ENCODE data around the gene KCTD15. TPM values are rescaled to one million over a fixed set of nuclear protein-coding genes. Genes with fewer than 3 reads are reported as not detected.

The KCTD15 gene
- total and polyA plus RNA-seq, 4 donors, result 0.89 to 13.8 (median 8.1) TPM

- no peaks in the 10 kb centered on the region for H3K4me1 ChIP-seq (ENCODE audit: control insufficient read depth in 4 of 4, insufficient read depth in 4 of 4, low read length in 3 of 4)
- 47% methylated on average over 4 of the region's 4 CpGs for WGBS
- no peak for TF ChIP-seq TAF1 (conservative IDR thresholded peaks at IDR 0.05)
- no peaks in the 10 kb centered on the region for H3K9me3 ChIP-seq (ENCODE audit: control insufficient read depth in 4 of 4, low read length in 3 of 4)
- no peak overlapping the region for H3K4me3 ChIP-seq (ENCODE audit: low read depth in 1 of 3, low read length in 3 of 3)
- no peak overlapping the region for H3K9ac ChIP-seq (ENCODE audit: low read depth in 1 of 2, low read length in 2 of 2)
- no peaks in the 10 kb centered on the region for H3K36me3 ChIP-seq (ENCODE audit: control insufficient read depth in 4 of 4, insufficient read depth in 3 of 4, low read depth in 1 of 4, low read length in 3 of 4)
- peaks cover 0 to 3% (median 0%) of the 10 kb centered on the region in 4 donors for H3K27me3 ChIP-seq (ENCODE audit: control insufficient read depth in 4 of 4, insufficient read depth in 4 of 4, low read length in 3 of 4)
- DNase-seq (ENCODE audit: low spot score), result no peak
- no peak overlapping the region for H3K27ac ChIP-seq (ENCODE audit: low read depth in 1 of 2, low read length in 2 of 2)
Observed at GRCh38 chr19:33788676-33789075, 8.0 kb upstream of the KCTD15 start.

- no peak overlapping the region for H3K4me3 ChIP-seq (ENCODE audit: low read depth in 1 of 3, low read length in 3 of 3)
Observed at GRCh38 chr19:33789344-33789743, 7.3 kb upstream of the KCTD15 start.

More at GRCh38 chr19:33789344-33789743, 7.3 kb upstream of the KCTD15 start:
- no peak overlapping the region for H3K9ac ChIP-seq (ENCODE audit: low read depth in 1 of 2, low read length in 2 of 2)
- H3K27ac ChIP-seq (ENCODE audit: low read depth in 1 of 2, low read length in 2 of 2), result no peak overlapping the region
- no peak for DNase-seq (ENCODE audit: low spot score)
- 80% methylated on average over 5 of the region's 5 CpGs for WGBS
- TF ChIP-seq ZBTB33 (IDR thresholded peaks at IDR 0.05), result no peak
- no peak for TF ChIP-seq FOXA1 (IDR thresholded peaks at IDR 0.05)
- no peak for TF ChIP-seq YY1 (IDR thresholded peaks at IDR 0.05)
- TF ChIP-seq CTCF (IDR thresholded peaks at IDR 0.05; ENCODE audit: low read depth, low read length, missing input control), result no peak
- TF ChIP-seq REST (IDR thresholded peaks at IDR 0.05), result no peak
- TF ChIP-seq MAX (IDR thresholded peaks at IDR 0.05), result no peak
- TF ChIP-seq HNF4A (conservative IDR thresholded peaks at IDR 0.05), result no peak
- no peak for TF ChIP-seq RXRA (IDR thresholded peaks at IDR 0.05)
- H3K27me3 ChIP-seq (ENCODE audit: control insufficient read depth in 4 of 4, insufficient read depth in 4 of 4, low read length in 3 of 4), result peaks cover 0 to 6% (median 0%) of the 10 kb centered on the region in 4 donors
- no peaks in the 10 kb centered on the region for H3K9me3 ChIP-seq (ENCODE audit: control insufficient read depth in 4 of 4, low read length in 3 of 4)
- no peaks in the 10 kb centered on the region for H3K36me3 ChIP-seq (ENCODE audit: control insufficient read depth in 4 of 4, insufficient read depth in 3 of 4, low read depth in 1 of 4, low read length in 3 of 4)
- peaks cover 0 to under 1% (median under 1%) of the 10 kb centered on the region in 4 donors for H3K4me1 ChIP-seq (ENCODE audit: control insufficient read depth in 4 of 4, insufficient read depth in 4 of 4, low read length in 3 of 4)
